ENCODE results near the gene COQ5.

DNA sequence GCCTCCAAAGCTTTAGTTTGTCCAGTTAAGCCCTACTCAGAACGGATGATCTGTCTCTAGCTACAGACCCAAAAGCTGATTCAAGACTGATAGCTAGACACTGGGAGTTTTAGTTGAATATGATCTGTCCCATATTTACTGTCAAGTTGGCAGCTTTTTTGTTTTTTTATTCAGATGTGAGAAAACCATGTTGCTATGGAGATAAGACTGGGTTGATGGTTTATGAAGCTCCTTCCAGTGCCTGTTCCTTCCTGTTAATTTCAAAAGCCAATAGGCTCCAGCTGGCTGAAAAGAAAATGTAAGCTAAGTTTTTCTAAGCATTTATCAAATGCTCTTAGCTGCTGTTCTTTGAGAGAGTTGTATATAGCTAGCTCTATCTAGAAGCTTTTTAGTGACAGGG lies 28.4 kb downstream of the COQ5 start:
- TF ChIP-seq CTCF (IDR thresholded peaks at IDR 0.05; ENCODE audit: low read depth, low read length, poor library complexity, severe bottlenecking) (no peak), EZH2phosphoT487 (IDR thresholded peaks at IDR 0.05; ENCODE audit: borderline replicate concordance, low read length) (no peak)
